Activated CD4-positive, CD25-positive, alpha-beta regulatory T cell treated with anti-CD3 and anti-CD28 coated beads, Interleukin-2, amount 50 U/mL, for 16 hours (primary cell): ENCODE measurements around the gene SMU1.
"Not testable (repeated sequence)": the region's sequence is repeated elsewhere in the genome, so short reads cannot be mapped to it uniquely, and the experiment has no call there.

Experiments used
- DNase-seq: peaks from one replicate; pipeline ENCODE4 v3.0.0-alpha.2; 2020; ENCODE audit warnings: low read depth, low spot score

Gene SMU1

GRCh38 chr9:33105959-33106358 is 29.5 kb upstream of the SMU1 start:
- DNase-seq: no peak

- no peak for DNase-seq
These were observed 29.0 kb upstream of the SMU1 start for GRCh38 chr9:33105504-33105903.

- no peak for DNase-seq
These were observed 27.9 kb upstream of the SMU1 start for GRCh38 chr9:33104401-33104800.

GRCh38 chr9:33103501-33104281 is 27.2 kb upstream of the SMU1 start:
- no peak for DNase-seq

GRCh38 chr9:33102551-33103210 is 26.2 kb upstream of the SMU1 start:
- no peak for DNase-seq

GRCh38 chr9:33101104-33101951 is 24.9 kb upstream of the SMU1 start:
- no peak for DNase-seq

GRCh38 chr9:33099754-33100153 is 23.3 kb upstream of the SMU1 start:
- DNase-seq: no peak

- no peak for DNase-seq
These were observed 20.7 kb upstream of the SMU1 start for GRCh38 chr9:33097192-33097591.

- no peak for DNase-seq
These were observed 16.2 kb upstream of the SMU1 start for GRCh38 chr9:33092634-33093033.

GRCh38 chr9:33085672-33086071 is 9.2 kb upstream of the SMU1 start:
- not testable (repeated sequence) for DNase-seq

GRCh38 chr9:33082538-33083326 is 6.3 kb upstream of the SMU1 start:
- no peak for DNase-seq

GRCh38 chr9:33082128-33082527 is 5.7 kb upstream of the SMU1 start:
- DNase-seq: no peak

- peak; percentile 40 for DNase-seq
These were observed 4.8 kb upstream of the SMU1 start for GRCh38 chr9:33081128-33081851.

- no peak for DNase-seq
These were observed 4.1 kb upstream of the SMU1 start for GRCh38 chr9:33080534-33080933.

- no peak for DNase-seq
These were observed 7.5 kb downstream of the SMU1 start for GRCh38 chr9:33068991-33069390.

- no peak for DNase-seq
These were observed 11.1 kb downstream of the SMU1 start for GRCh38 chr9:33065157-33066076.

GRCh38 chr9:33051144-33051543 is 25.3 kb downstream of the SMU1 start:
- no peak for DNase-seq

GRCh38 chr9:33049680-33050361 is 26.7 kb downstream of the SMU1 start:
- DNase-seq: no peak

GRCh38 chr9:33048054-33048465 is 28.4 kb downstream of the SMU1 start:
- DNase-seq: no peak
